Hepatocyte (in vitro differentiated cells): ENCODE results near the gene GBE1. TPM values are rescaled to one million over a fixed set of nuclear protein-coding genes. Genes with fewer than 3 reads are reported as not detected.

Source experiments
- DNase-seq: peaks from one replicate; pipeline ENCODE4 v3.0.0-alpha.2; 2016; ENCODE audit warnings: low spot score
- H2AFZ ChIP-seq: fragments of 200-600 bp; sonication (generic); 2 replicates; pipeline ENCODE4 v1.6.0; 2016; ENCODE audit warnings: antibody characterized with exemption, mild to moderate bottlenecking
- H3K27ac ChIP-seq: fragments of 200-600 bp; sonication (generic); 2 replicates; pipeline ENCODE4 v1.5.1; 2016; ENCODE audit warnings: mild to moderate bottlenecking
- H3K27me3 ChIP-seq: fragments of 200-600 bp; sonication (generic); 2 replicates; pipeline ENCODE4 v1.6.1; 2016
- H3K36me3 ChIP-seq: fragments of 200-600 bp; sonication (generic); replicated peaks from 2 replicates; pipeline ENCODE4 v1.5.1; 2016; ENCODE audit warnings: low read depth; ENCODE audit not compliant: insufficient read depth
- H3K4me1 ChIP-seq: fragments of 200-600 bp; sonication (generic); 2 replicates; pipeline ENCODE4 v1.5.1; 2016; ENCODE audit warnings: mild to moderate bottlenecking, moderate library complexity; ENCODE audit not compliant: insufficient read depth
- H3K4me2 ChIP-seq: fragments of 200-600 bp; sonication (generic); 2 replicates; pipeline ENCODE4 v1.6.0; 2016
- H3K4me3 ChIP-seq: fragments of 200-600 bp; sonication (generic); 2 replicates; pipeline ENCODE4 v1.5.1; 2016; ENCODE audit warnings: mild to moderate bottlenecking
- H3K79me2 ChIP-seq: fragments of 200-600 bp; sonication (generic); 2 replicates; pipeline ENCODE4 v1.6.0; 2017; ENCODE audit warnings: mild to moderate bottlenecking
- H3K9me2 ChIP-seq: fragments of 200-600 bp; sonication (generic); replicated peaks from 2 replicates; pipeline ENCODE4 v1.6.0; 2017; ENCODE audit warnings: mild to moderate bottlenecking; ENCODE audit not compliant: insufficient read depth
- H3K9me3 ChIP-seq: fragments of 200-600 bp; sonication (generic); 2 replicates; pipeline ENCODE4 v1.5.1; 2016; ENCODE audit warnings: low read depth, mild to moderate bottlenecking
- H4K20me1 ChIP-seq: fragments of 200-600 bp; sonication (generic); 2 replicates; pipeline ENCODE4 v1.6.0; 2016; ENCODE audit warnings: mild to moderate bottlenecking; ENCODE audit not compliant: insufficient read depth, poor library complexity, severe bottlenecking
- EZH2 ChIP-seq: fragments of 200-600 bp; sonication (generic); IDR thresholded peaks from 2 replicates; pipeline ENCODE4 v1.6.1; 2016; ENCODE audit warnings: antibody characterized with exemption, mild to moderate bottlenecking, borderline replicate concordance
- EZH2phosphoT487 ChIP-seq: fragments of 200-600 bp; sonication (generic); IDR thresholded peaks from one replicate; pipeline ENCODE4 v1.6.1; 2018; ENCODE audit warnings: antibody characterized with exemption, mild to moderate bottlenecking, low read depth, moderate library complexity; ENCODE audit not compliant: unreplicated experiment, severe bottlenecking
- WGBS: methylation state at CpG from one replicate; pipeline ENCODE4 v1.1.6; 2016; ENCODE audit warnings: low lambda C conversion rate; ENCODE audit errors: missing lambda C conversion rate; 5-methylcytosine and 5-hydroxymethylcytosine counted together
- polyA plus RNA-seq: library from polyadenylated mRNA; unstranded; fragments of >200 nt; fragmentation: Nextera tagmentation; extraction: Ambion mirVana; gene quantifications from 2 replicates; pipeline ENCODE4 v1.2.1, GENCODE V29; 2016
- total RNA-seq: library from RNA; depleted of rRNA; stranded (reverse); fragments of >200 nt; gene quantifications from 2 replicates; pipeline ENCODE4 v1.2.3, GENCODE V29; 2014
- TF ChIP-seq, protein P1 (sequence below): fragments of 200-600 bp; sonication (generic); IDR thresholded peaks from 2 replicates; pipeline ENCODE4 v1.5.1; 2016; ENCODE audit warnings: antibody characterized with exemption, mild to moderate bottlenecking; ENCODE audit not compliant: poor library complexity

GBE1 gene
- total and polyA plus RNA-seq, 2 experiments from 2014 or later: 15.6 to 25.8 TPM

DNA sequence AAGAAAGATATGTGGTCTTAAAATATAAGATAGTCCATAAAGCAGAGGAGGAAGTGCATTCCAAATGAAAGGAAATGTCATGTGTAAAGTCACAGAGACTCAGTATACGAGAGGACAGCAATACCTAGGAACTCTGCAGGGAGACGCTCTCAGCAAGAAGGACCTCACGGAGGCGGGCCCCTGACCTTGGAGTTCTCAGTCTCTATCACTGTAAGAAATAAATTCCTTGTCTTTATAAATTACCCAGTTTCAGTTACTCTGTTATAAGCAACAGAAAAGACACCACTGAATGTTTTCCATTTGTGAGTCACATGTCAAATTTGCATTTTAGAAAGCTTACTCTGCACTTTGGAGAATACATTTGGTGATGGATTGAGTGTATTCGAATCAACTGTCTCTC, 140.6 kb downstream of the GBE1 start:
- Histone ChIP-seq H3K36me3 (no peaks in the 10 kb centered on the region), H3K4me1 (peaks cover under 1% of the 10 kb centered on the region), H3K4me2 (no peak overlapping the region), H4K20me1 (no peaks in the 10 kb centered on the region), H3K9me2 (no peaks in the 10 kb centered on the region), H2AFZ (no peak overlapping the region), H3K4me3 (no peak overlapping the region), H3K9me3 (no peaks in the 10 kb centered on the region), H3K27me3 (no peaks in the 10 kb centered on the region), H3K27ac (no peak overlapping the region), H3K79me2 (no peaks in the 10 kb centered on the region)
- TF ChIP-seq EZH2phosphoT487: no peak
- TF ChIP-seq EZH2: no peak
- TF ChIP-seq, protein P1, sequence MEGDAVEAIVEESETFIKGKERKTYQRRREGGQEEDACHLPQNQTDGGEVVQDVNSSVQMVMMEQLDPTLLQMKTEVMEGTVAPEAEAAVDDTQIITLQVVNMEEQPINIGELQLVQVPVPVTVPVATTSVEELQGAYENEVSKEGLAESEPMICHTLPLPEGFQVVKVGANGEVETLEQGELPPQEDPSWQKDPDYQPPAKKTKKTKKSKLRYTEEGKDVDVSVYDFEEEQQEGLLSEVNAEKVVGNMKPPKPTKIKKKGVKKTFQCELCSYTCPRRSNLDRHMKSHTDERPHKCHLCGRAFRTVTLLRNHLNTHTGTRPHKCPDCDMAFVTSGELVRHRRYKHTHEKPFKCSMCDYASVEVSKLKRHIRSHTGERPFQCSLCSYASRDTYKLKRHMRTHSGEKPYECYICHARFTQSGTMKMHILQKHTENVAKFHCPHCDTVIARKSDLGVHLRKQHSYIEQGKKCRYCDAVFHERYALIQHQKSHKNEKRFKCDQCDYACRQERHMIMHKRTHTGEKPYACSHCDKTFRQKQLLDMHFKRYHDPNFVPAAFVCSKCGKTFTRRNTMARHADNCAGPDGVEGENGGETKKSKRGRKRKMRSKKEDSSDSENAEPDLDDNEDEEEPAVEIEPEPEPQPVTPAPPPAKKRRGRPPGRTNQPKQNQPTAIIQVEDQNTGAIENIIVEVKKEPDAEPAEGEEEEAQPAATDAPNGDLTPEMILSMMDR: no peak
- 96% methylated on average over 5 of the region's 5 CpGs for WGBS
- DNase-seq: no peak

GRCh38 chr3:81612768-81613167, 148.7 kb downstream of the GBE1 start:
- no peak for DNase-seq
- Histone ChIP-seq H3K4me3 (no peak overlapping the region), H3K27me3 (no peaks in the 10 kb centered on the region), H3K27ac (no peak overlapping the region), H4K20me1 (no peaks in the 10 kb centered on the region), H3K9me3 (no peaks in the 10 kb centered on the region), H3K36me3 (no peaks in the 10 kb centered on the region), H3K4me1 (no peaks in the 10 kb centered on the region), H2AFZ (no peak overlapping the region), H3K79me2 (no peaks in the 10 kb centered on the region), H3K9me2 (no peaks in the 10 kb centered on the region), H3K4me2 (no peak overlapping the region)
- WGBS: 99% methylated on average over 3 of the region's 3 CpGs
- TF ChIP-seq EZH2 (no peak), EZH2phosphoT487 (no peak)
- TF ChIP-seq, protein P1: no peak

GRCh38 chr3:81602781-81603180, 158.7 kb downstream of the GBE1 start:
- Histone ChIP-seq H2AFZ (no peak overlapping the region), H3K36me3 (no peaks in the 10 kb centered on the region), H3K27ac (no peak overlapping the region), H3K9me3 (no peaks in the 10 kb centered on the region), H3K4me2 (no peak overlapping the region), H4K20me1 (no peaks in the 10 kb centered on the region), H3K9me2 (no peaks in the 10 kb centered on the region), H3K4me1 (no peaks in the 10 kb centered on the region), H3K4me3 (no peak overlapping the region), H3K27me3 (no peaks in the 10 kb centered on the region), H3K79me2 (no peaks in the 10 kb centered on the region)
- TF ChIP-seq EZH2: no peak
- TF ChIP-seq, protein P1: no peak
- TF ChIP-seq EZH2phosphoT487: no peak
- WGBS: 69% methylated on average over 2 of the region's 2 CpGs
- DNase-seq: no peak

GRCh38 chr3:81601707-81602305, 159.6 kb downstream of the GBE1 start:
- Histone ChIP-seq H3K27me3 (no peaks in the 10 kb centered on the region), H4K20me1 (no peaks in the 10 kb centered on the region), H2AFZ (no peak overlapping the region), H3K4me3 (no peak overlapping the region), H3K9me3 (no peaks in the 10 kb centered on the region), H3K9me2 (no peaks in the 10 kb centered on the region), H3K4me1 (no peaks in the 10 kb centered on the region), H3K36me3 (no peaks in the 10 kb centered on the region), H3K27ac (no peak overlapping the region), H3K4me2 (no peak overlapping the region), H3K79me2 (no peaks in the 10 kb centered on the region)
- no peak for TF ChIP-seq EZH2phosphoT487
- TF ChIP-seq, protein P1: no peak
- TF ChIP-seq EZH2: no peak
- 86% methylated on average over 2 of the region's 2 CpGs for WGBS
- no peak for DNase-seq
